HS-27A (cell line): ENCODE data around the gene TNFRSF6B.
"Not testable (repeated sequence)": the region's sequence is repeated elsewhere in the genome, so short reads cannot be mapped to it uniquely, and the experiment has no call there.

Source experiments
- DNase-seq: peaks from one replicate; pipeline ENCODE4 v3.0.0-alpha.2; 2012; ENCODE audit warnings: low read depth, missing footprints

The TNFRSF6B gene

DNA sequence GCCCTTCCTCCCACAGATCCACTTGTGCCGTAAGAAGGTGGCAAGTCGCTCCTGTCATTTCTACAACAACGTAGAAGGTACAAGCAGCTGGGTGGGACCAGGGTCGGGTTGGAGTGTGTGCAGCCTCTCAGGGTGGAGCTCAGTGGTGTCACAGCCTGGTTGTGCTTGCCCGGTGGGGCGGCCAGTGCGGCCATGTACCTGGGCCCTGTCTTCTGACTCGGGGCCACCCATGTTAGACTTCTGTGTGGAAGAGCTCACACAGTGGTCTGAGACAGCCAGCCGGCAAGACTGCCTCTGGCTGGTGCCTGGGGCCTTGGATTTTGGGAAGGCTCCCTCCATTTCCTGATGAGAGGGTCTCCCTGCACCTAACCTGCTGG lies 33.7 kb upstream of the TNFRSF6B start:
- DNase-seq, result no peak

DNA sequence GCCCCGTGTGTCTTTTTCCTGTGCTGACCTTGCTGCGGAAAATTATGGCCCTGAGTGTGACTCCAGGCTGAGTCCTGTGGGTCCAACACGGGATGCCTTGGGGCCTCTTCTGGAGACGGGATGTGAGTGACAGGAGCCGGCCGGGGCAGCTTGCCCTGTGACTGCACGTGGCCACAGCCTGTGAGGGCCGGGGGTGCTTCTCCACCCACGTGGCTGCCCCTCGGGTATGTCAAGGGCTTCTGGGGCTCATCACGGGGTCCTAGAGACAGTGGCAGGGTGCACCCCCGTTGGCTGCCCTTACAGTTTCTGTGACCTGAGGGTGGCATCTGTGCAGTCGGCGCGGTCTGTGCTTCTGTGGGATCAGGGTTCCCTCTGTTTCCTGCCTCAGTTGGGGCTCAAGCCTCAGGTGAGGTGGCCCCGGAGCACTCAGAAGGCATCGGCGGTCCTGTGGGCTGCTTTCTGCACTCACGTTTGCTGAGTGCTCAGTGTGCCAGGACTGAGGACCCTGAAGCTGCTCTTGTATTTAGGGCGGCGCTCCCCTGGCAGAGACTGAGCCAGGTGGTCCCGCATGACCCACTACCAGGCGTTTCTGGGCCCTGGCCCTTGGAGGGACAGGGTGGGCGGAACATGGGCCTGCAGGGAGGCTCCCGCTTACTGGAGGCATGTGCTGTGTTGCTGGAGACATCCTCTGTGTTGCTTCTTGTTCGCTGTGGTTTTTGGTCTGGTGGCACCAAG lies 33.0 kb upstream of the TNFRSF6B start:
- no peak for DNase-seq

DNA sequence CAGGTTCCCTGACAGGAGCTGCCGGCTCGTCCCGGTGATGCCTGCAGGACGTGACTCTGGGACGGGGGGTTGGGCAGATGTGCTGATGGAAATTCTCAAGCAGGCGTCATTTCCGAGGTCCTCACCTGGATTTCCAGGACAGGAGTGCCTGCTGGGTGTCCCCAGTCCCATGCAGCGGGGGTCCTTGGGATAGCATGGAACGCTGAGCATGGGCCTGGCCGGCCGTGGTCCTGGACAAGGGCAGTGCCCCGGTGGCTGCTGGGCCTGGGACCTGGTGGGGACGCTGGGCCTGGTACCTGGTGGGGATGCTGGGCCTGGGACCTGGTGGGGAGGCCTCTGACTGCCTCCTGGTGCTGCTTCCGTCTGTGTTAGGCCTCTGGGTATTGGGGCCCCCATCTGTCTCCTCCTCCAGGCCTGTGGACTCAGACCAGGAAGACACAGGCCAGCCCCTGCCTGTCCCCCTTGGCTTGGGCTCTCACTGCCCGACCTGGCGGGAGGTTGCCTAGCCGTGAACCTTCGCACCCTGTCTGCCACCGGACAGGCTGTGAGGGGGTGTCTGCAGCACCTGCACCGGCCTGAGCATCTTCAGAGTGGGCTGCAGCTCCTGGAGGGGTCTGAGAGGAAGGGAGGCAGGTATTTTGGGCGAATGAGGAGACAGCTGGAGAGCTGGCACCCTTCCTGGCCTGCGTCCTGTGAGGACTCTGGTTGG lies 32.2 kb upstream of the TNFRSF6B start:
- no peak for DNase-seq

DNA sequence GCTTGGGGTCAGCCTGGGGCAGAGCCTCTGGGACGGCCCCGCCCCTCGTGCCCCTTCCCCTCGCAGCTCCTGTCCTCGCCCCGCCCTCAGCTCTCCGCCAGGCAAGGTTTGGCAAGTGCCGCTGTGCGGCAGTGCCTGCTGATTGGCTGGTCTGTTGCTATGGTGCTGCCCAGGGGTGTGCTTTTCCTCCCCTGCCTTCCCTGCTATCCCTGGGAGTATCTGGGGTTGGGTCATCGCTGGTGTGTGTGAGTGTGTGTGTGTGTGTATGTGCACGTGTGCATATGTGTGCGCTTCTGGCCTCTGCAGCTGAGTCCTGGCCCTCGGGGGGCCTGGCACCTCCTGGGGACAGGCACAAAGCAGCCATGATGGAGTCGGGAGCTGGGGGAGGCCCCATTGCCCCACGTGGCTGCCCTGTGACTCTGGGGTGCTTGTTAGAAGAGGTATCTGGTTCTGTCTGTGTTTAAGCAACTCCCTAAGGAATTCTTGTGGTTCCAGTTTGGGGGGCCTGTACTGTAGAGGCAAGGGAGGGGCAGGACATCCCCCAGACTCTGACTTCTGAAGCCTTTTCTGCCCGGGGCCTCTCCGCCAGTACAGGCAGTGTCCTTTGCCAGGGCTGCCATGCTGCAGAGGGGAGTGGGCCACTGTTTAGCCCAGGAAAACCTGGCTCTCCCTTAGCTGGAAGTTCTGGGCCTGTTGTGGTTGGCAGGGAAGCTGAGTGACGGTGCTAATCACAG lies 31.4 kb upstream of the TNFRSF6B start:
- no peak for DNase-seq

DNA sequence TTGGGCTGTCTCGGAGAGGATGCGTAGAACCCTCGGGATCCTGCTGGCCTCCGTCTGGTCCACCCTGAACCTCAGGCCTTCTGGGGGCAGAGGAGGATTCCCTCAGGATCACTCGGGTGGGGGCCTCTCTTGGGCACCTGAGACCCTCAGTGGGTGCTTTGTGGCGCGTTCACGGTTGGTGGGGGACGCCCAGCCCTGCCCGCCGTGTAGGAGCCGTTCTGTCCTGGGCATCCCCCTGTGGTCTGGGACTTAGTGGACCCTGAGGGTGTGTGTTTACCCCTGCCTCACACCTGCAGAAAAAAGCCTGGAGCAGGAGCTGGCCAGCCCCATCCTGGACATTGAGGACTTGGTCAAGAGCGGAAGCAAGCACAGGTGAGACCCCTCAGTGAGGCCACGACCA lies 30.7 kb upstream of the TNFRSF6B start:
- DNase-seq, result no peak

DNA sequence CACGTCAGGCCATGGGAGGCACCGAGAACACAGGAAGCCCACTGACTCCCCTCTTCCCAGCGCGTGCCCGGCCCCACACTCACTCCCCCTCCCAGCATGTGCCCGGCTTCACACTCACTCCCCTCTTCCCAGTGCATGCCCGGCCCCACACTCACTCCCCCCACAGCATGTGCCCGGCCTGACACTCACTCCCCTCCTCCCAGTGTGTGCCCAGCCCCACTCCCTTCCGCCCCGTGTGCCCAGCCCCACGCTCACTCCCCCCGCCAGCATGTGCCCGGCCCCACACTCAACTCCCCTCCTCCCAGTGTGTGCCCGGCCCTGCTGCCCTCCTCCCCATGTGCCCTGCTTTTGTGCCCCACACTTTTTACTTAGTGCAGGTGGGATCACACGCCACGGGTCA lies 28.6 kb upstream of the TNFRSF6B start:
- no peak for DNase-seq

DNA sequence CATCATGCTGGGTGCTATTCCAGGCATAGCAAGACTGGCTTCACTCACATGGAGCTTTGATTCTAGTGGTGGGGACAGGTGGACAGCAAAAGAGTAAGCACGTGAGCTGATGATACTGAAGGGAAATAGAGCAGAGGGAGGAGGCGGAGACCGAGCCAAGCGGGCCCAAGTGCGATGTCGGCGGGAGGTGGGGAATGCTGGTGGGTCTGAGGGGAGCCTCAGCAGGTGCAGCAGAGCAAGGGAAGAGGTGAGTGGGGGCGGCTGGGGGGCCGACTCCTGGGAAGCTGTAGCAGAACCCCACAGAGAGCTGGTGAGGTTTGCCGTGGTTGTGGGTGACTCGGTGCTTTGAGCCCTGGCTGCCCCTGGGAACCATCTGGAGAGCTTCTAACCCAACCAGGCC lies 28.1 kb upstream of the TNFRSF6B start:
- no peak for DNase-seq

DNA sequence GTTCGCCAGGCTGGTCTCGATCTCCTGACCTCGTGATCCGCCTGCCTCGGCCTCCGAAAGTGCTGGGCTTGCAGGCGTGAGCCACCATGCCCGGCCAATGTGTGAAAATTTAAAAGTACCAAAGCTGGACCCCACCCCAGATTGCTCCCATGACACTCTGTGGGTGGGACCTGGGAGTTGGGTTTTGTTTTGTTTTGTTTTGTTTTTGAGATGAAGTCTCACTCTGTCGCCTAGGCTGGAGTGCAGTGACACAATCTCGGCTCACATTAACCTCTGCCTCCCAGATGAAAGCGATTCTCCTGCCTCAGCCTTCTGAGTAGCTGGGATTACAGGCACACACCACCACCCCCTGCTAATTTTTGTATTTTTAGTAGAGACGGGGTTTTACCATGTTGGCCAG lies 24.8 kb upstream of the TNFRSF6B start:
- DNase-seq, result not testable (repeated sequence)

DNA sequence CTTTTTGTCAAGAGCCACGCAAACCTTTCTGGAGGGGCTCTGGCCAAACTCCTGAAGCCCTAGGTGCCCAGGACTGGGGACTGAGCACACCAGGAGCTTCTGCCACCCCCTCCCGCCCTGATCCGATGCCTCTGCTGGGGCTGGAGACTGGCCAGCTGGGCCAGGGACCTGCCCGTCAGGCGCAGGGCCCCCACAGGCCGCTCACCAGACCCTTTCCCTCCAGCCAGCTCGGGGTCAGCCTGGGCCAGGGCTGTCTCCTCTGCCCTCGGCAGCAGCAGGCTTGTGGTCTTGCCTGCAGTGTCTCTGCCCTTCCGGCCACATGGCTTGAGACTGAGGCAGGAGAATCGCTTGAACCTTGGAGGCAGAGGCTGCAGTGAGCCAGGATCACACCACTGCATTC lies 23.8 kb upstream of the TNFRSF6B start:
- no peak for DNase-seq

DNA sequence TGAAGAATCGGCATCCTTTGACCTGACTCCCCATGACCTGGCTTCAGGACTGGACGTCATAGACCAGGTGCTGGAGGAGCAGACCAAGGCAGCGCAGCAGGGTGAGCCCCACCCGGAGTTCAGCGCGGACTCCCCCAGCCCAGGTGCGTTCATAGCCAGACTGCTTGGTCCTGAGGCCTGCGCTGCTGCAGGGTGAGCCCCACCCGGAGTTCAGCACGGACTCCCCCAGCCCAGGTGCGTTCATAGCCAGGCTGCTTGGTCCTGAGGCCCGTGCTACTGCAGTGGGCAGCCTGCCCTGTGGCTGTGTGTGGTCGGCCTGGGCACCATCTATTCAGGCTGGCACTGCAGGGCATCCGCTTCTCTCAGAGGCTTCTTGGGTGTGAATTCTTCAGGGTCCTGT lies 22.5 kb upstream of the TNFRSF6B start:
- no peak for DNase-seq

DNA sequence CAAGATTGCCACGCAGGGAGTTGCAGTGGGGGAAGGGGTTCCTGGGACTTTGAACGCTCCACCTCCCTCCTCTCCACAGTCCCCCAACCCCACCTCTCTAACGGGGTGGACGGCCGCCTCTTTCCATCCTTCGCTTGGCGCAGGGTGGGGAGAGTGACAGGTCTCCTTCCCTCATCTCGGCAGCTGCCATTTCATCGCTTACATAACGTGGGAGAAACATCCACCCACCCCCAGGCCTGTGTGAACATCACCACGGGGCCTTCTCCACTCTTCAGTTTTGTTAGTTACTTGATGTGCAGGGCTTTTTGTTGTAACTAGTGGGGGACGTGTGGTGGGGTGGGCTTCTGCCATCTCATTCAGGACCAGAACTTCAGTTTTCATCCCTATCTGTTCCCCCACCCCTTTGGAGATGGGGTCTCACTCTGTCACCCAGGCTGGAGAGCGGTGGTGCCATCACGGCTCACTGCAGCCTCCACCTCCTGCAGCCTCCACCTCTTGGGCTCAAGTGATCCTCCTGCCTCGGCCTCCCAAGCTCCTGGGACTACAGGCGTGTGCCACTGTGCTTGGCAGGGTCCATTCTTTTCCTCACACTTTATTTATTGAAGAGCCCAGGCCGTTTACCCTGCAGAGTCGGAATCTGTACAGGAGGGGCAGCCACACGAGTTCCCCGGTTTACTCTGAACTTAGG lies 20.6 kb upstream of the TNFRSF6B start:
- no peak for DNase-seq

DNA sequence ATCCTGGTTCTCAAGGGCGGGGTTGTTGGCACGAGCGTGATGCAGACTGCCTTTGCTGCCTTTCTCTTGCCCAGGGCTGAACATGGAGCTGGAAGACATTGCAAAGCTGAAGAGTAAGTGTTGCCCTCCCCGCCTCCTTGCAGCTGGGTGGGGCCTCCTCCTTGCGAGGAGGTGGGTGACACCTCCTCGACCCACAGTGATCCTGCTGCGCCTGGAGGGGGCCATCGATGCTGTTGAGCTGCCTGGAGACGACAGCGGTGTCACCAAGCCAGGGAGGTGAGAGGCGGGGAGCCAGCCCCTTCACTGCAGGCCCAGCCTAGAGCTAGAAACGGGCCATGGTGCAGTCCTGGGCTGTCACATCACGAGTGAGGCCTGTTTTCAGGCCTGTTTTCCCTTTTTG lies 18.4 kb upstream of the TNFRSF6B start:
- DNase-seq, result no peak

DNA sequence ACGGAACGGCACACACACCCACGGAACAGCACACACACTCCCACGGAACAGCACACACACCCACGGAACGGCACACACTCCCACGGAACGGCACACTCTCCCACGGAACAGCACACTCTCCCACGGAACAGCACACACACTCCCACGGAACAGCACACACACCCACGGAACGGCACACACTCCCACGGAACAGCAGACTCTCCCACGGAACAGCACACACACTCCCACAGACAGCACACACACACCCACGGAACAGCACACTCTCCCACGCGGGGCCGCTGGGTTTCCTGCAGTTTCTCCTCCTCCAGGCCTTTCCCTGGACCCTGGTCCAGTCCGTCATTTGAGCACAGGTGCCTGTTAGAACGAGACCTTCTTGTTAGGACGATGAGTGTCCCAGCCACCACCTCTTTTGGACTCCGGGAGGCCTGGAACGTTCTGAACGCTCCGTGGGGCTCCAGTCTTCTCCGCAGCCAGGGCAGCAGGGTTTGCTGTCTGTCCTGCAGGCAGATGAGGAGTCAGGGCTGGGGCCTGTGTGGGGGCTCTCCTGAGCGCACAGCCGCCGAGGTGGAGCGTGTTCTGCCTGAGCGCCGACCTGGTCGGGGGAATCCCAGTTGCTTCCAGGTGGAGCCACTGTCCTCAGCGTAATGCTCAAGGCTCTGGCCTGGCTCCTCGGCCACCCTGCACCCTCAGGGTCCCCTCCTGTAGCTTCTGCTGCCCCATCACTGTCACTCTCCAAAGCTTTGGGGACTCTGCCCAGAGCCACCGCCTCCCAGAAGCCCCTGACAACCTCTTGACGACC lies 17.6 kb upstream of the TNFRSF6B start:
- no peak for DNase-seq

DNA sequence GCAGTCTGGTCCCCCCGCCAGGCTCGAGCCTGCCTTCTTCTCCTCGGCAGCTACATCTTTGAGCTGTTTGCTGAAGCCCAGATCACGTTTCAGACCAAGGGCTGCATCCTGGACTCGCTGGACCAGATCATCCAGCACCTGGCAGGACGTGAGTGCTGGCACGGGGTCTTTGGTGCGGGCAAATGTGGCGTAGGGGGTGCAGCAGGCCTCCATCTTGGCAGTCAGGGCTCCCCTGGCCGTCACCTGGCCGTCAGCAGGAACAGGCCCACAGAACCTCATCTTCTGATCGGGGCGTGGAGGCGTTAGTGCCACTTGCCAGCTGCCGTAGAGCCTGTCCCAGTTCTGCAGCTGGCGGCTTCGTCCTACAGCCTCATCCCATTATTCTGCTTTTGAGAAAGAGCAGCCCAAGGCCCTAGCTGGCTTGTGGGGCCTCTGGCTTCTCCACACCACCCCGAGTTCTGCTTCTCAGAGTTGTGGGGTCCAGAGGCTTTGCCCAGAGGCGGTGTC lies 16.6 kb upstream of the TNFRSF6B start:
- no peak for DNase-seq

DNA sequence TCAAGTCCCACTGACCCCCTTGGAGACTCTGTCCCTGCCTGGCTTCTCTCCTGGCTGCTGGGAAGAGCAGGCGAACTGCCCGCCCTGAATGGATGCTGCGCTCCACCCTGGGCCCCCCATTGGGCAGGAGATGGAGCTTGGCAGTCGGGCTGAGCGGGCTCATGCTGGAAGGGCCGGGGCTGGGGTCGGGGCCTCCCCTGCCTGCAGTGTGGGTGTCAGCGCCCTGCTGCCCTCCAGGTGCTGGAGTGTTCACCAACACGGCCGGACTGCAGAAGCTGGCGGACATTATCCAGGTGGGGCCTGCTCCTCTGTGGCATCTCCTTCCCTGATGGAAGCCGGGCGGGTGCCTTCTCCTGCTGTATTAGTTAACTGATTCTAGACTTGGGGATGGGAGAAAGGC lies 16.0 kb upstream of the TNFRSF6B start:
- no peak for DNase-seq

DNA sequence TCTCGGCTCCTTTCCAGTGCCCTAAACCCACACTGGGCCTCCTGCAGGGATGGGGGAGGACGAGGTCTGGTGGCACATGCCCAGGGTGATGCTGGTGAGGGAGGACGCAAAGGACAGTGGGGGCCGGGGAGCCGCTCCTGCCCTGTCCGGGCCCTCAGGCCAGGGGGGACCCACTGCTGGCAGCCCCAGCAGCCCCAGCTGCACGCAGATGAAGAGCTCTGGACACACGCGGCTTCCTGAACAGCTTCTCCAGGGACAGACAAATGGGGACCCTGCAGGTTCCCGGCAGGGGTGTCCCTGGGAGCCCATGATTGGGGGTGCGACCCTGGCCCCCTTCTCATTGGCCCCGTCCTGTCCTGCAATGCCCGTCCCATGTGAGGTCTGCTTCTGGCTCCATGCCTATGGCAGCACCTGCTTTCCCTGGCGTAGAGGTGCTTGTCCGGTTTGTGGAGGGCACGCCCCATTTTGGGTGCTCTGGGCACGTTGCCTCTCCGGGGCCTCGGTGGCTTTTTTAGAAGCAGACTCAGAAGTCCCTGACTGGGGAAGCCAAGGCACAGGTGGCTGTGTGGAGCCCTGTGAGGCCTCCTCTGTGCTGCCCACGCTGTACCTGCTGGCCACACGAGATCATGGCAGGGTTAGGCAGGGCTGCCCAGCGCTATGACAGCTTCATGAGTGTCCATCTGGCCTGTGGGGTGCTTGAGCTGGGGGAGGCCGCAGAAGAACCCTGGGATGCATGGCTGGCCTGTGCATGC lies 15.4 kb upstream of the TNFRSF6B start:
- DNase-seq, result no peak

DNA sequence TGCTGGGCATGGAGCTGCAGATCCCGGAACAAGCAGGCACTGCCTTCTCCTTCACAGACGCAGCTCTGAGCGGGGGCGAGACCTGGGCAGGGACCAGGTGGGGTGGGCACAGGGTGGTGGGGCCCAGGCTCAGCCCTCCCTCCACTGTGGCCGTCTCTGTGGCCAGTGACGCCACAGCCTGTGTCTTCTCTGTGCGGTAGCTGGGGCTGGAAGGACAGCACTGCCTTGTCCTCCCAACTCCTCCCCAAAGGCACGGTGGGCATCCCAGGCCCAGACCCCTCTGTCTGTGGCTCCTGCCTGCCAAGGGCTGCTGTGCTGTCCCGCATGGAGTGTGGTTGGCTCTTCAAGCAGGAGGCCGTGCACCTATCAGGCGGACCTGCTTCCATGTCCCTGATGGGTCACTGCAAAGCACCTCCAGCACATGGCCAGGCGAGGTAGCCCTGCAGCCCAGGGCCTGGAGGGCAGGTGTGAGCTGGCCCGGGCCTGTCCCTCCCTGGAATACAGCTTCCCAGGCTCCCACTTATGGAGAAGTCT lies 14.8 kb upstream of the TNFRSF6B start:
- DNase-seq, result no peak

DNA sequence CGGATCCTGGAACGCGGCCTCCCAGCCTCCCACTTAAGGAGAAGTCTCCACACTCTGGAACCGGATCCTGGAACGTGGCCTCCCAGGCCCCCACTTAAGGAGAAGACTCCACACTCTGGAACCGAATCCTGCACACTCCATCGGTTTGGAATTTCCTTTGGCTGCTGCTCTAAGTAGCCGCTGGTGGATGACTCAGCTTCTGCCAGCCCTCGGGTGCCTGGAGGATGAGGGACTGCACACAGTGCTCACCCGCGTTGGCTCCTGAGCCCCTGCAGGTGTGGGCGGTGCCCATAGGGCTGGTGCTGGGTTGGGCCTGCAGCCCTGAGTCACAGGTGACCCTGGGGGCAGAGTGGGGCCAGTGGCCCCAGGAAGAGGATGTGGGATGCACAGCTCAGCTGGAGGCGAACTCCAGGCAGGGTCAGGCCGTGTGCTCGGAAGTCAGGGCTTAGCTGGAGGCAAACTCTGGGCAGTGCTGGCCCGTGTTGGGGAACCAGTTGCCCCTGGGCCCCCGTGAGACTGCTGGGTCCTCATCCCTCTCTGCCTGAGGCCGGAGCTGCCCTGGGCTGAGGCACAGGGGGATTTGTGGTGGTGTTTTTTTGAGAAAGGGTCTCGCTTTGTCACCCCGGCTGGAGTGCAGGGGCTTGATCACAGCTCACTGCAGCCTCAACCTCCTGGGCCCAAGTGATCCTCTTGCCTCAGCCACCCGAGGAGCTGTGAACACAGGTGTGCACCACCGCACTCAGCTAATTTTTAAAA lies 13.9 kb upstream of the TNFRSF6B start:
- DNase-seq, result peak; percentile 96

DNA sequence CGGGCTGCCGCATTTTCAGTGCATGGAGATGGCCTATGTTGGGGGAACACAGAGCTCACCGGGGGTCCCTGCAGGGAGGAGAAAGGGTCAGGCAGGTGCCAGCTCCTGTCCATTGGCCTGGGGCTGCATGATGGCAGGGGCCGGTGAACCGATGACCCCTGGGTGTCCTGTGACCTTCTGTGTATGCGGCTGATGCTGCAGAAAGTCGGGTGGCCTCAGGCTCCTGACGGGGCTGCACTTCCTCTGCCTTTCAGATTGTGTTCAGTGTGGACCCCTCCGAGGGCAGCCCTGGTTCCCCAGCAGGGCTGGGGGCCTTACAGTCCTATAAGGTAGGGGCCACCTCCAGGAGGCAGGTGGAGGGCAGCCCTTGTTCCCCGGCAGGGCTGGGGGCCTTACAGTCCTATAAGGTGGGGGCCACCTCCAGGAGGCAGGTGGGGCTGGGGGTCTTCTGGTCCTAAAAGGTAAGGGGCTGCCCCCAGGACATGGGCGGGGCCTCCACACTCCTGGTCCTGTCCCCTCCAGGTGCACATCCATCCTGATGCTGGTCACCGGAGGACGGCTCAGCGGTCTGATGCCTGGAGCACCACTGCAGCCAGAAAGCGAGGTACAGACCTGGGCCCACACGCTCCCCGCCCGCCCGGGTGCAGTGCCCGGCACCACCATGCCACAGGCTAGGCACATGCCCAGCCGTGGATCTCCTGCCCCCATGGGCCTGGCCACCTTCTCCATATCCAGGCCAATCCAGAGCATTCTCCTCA lies 11.0 kb upstream of the TNFRSF6B start:
- DNase-seq, result no peak
